ENCODE data around the gene ACBD3. TPM values are rescaled to one million over a fixed set of nuclear protein-coding genes. Genes with fewer than 3 reads are reported as not detected.
A peak's percentile ranks its signal among the peaks of the same experiment; 100 is the strongest.

ACBD3 gene
- polyA plus RNA-seq, 4 donors = 52.2 to 78.1 (median 59.8) TPM

- no peak for DNase-seq (ENCODE audit: low read depth in 4 of 4, low spot score in 3 of 4)
Measured at GRCh38 chr1:226135709-226136108, 50.8 kb downstream of the ACBD3 start.

DNA sequence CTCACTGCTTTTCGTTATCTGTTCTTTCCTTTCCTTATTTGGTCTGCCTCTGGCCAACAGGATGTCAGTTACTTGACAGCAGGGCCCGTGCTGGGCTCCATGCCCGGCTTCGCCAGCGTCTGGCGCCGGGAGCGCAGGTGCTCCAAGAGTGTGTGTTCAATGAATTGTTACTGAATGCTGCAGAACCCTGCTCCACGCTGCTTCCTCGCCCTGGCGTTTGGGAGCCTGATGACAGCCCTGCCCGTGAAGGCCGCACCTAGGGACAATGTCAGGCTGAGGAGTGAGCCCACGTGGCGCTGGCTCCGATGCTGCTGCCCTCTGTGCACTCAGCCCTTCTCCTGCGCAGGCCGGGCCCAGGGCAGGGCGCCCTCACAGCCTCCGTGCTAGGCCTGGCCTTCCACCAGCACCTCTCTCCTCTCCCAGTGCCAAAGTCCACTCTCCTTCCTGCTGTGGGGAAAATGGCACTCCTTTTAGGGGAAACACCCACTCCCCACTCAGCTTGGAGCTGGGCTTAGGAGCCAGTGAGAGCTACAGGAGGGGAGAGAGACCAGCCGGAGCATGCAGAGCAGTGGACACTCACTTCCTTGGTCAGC, 51.4 kb downstream of the ACBD3 start:
- no peak for DNase-seq (ENCODE audit: low read depth in 4 of 4, low spot score in 3 of 4)

GRCh38 chr1:226134170-226135058, 52.1 kb downstream of the ACBD3 start:
- no peak for DNase-seq (ENCODE audit: low read depth in 4 of 4, low spot score in 3 of 4)

GRCh38 chr1:226133504-226134123, 52.9 kb downstream of the ACBD3 start:
- DNase-seq (ENCODE audit: low read depth in 4 of 4, low spot score in 3 of 4) = no peak

GRCh38 chr1:226132728-226133503, 53.6 kb downstream of the ACBD3 start:
- no peak for DNase-seq (ENCODE audit: low read depth in 4 of 4, low spot score in 3 of 4)

DNA sequence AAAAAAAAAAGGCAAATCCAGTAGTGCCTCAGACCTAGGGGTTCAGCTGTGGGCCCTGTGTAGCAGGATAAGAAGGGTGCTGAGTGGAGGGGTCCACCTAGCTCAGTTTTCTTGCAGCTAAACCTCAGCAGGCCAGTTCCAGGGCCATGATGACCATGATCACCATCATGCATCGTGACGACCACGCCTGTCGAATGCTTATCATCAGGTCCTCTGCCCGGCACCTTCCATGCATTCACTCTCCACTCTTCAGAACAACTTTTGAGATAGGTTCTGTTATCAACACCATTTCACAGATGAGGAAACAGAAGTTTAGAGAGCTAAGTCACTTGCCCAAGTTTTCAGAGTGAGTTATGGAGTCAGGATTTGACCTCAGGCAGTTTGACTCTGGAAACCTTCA, 54.9 kb downstream of the ACBD3 start:
- DNase-seq (ENCODE audit: low read depth in 4 of 4, low spot score in 3 of 4) = no peak

DNA sequence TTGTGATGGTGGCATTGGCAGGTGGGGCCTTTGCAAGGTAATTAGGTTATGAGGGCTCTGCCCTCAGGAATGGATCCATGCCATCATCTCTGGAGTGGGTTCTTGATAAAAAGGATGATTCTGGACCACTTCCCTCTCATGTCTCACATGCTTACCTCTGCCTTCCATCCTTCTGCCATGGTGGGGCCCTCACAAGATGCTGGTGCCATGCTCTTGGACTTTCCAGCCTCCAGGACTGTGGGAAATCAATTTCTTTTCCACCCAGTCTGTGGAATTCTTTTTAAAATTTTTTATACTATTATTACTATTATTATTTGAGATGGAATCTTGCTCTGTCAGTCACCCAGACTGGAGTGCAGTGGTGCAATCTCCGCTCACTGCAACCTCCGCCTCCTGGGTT, 57.3 kb downstream of the ACBD3 start:
- no peak for DNase-seq (ENCODE audit: low read depth in 4 of 4, low spot score in 3 of 4)

GRCh38 chr1:226128487-226129075, 58.0 kb downstream of the ACBD3 start:
- DNase-seq (ENCODE audit: low read depth in 4 of 4, low spot score in 3 of 4) = no peak

DNA sequence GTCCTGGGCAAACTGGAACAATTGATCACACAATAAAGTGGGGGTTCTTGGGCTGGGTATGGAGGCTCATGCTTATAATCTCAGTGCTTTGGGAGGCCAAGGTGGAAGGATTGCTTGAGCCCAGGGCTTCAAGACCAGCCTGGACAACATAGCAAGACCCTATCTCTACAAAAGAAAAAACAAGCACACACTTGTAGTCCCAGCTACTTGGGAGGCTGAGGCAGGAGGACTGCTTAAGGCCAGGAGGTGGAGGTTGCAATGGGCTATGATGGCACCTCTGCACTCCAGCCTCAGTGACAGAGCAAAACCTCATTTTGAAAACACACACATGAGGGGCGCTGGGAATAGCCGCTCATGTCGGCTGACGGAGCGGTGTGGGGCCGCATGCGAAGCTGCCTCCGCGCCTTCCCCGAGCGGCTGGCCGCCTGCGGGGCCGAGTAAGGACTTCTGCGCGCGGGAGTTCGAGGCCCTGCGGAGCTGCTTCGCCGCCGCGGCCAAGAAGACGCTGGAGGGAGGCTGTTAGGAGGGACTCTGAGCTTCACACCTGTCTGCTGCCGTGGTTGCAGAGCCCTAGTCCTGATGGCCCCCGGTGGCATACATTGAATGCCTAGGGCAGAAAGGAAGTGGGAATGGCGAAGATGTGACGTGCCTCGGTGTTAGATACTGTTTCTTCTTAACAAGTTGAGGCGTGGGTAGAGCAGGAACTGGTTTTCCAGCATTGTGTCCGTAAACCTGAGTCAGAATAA, 59.5 kb downstream of the ACBD3 start:
- DNase-seq (ENCODE audit: low read depth in 4 of 4, low spot score in 3 of 4) = no peak

DNA sequence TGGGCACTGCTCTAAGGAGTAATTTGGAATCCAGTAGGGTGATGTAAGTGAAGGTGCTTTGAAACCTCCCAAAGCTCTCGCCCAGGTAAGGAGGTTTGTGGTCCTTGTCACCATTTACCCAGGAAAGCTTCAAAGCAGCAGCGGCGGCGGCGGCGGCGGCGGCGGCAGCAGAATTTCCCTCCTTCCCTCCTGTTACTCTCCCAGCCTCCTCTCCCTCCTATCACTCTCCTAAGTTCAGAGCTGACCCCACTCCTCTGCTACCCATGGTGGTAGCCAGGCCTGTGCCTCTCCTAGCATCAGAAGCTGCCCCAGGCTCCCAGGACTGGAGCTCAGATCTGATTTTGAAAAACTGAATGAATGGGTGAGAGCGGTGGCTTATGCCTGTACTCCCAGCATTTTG, 60.7 kb downstream of the ACBD3 start:
- no peak for DNase-seq (ENCODE audit: low read depth in 4 of 4, low spot score in 3 of 4)

GRCh38 chr1:226125097-226125630, 61.4 kb downstream of the ACBD3 start:
- DNase-seq (ENCODE audit: low read depth in 4 of 4, low spot score in 3 of 4) = peak in 2 of 4 donors; percentile 66 to 79

DNA sequence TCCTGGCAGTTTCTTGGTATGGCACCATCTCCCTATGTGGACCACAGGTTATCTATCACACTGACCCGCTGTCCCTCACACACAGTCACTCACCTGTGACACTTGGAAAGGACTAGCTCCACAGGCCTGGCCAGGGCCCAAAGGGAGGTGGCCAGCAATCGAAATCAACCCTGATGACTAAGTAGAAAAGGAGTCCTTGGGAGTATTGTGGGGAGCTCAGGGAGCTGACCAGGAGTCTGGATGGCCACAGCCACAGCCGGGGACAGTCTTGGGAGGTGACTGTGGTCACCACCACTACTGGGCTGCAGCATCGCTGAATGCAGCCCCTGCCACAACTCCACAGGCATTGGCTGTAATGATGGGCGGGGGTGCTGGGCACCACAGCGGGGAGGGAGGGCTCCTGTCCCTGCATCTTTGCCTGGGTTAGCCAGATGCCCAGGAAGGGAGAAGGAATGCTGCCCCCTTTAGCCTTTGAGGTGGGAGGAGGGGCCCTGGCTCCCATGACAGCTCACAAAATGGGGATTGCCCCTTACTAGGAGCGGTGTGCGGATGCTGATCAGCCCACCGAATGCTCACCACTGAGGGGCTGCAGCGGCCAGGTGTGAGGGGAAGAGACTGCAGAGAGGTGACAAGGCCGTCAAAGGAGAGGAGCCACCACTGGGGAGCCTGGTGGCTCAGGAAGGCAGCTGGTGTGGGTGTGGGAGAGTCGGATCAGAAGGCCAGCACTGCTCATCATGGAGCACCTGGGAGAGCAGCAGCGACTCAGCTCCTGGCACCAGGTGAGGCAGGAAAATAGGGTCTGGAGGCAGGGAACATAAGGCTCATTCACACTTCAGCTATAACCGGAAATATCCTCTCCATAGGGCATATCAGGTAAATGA, 62.7 kb downstream of the ACBD3 start:
- DNase-seq (ENCODE audit: low read depth in 4 of 4, low spot score in 3 of 4) = no peak

- no peak for DNase-seq (ENCODE audit: low read depth in 4 of 4, low spot score in 3 of 4)
Measured at GRCh38 chr1:226123212-226123560, 63.4 kb downstream of the ACBD3 start.

DNA sequence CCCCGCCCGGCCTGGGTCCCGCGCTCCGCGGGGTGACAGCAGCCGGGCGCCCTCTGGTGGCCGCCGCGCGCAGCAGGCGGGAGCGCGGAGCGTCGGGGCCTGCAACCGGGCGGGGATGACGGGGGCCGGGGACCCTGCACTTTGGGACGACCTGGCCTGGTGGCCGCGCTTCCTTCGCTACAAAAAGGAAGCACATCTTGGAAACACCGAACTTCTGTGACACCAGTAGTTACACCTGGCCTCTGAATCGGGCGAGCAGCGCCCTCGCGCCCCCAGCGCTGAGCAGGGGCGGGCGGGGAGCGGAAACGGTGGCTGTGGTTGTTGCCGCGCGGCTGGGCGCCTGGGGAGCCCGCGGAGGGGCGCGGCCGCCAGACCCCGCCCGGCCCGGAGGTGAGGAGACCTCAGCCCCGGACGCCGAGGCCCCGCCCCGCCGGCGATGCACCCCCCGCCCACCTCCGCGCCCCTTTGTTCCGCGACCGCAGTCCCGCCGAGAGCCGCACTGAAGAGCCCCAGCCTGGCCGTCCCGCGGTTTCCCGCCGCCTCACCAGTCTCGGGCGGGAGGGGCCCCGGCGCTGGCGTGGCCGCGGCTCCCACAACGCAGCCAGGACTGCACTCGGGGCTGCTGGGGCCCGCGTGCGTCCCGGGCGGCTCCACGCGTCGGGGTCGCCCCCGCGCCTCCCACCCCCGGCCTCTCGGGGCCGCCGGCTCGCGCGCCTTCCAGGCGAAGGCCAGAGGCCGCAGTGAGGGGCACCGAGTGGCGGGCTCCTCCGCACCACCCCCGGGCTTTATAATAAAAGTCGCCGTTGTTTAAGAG, 64.7 kb downstream of the ACBD3 start:
- no peak for DNase-seq (ENCODE audit: low read depth in 4 of 4, low spot score in 3 of 4)

GRCh38 chr1:226121049-226121586, 65.4 kb downstream of the ACBD3 start:
- DNase-seq (ENCODE audit: low read depth in 4 of 4, low spot score in 3 of 4) = no peak

- no peak for DNase-seq (ENCODE audit: low read depth in 4 of 4, low spot score in 3 of 4)
Measured at GRCh38 chr1:226120398-226120797, 66.1 kb downstream of the ACBD3 start.

DNA sequence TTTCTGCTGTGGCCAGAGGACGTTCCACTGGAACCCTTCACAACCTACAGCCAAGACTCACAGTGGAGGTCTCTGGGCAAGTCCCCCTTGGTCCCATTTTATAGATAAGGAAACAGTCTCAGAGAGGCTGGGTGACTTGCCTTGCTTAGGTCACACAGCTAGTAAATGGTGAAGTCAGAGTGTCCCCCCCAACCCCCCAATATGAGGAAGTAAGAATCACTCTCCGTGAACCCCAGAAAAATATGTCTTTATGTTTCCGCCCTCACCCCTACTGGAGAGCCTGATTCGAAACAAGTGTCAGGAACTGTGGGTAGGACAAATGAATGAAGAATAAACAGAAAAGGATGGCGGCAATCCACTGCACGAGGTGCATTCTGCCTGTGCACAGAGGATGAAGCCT, 67.4 kb downstream of the ACBD3 start:
- DNase-seq (ENCODE audit: low read depth in 4 of 4, low spot score in 3 of 4) = no peak

- no peak for DNase-seq (ENCODE audit: low read depth in 4 of 4, low spot score in 3 of 4)
Measured at GRCh38 chr1:226118357-226118756, 68.2 kb downstream of the ACBD3 start.

Data from left renal pelvis (tissue), 4 donors.